ENCODE results near the gene FMN1.

- TF ChIP-seq EZH2 (IDR thresholded peaks at IDR 0.05; ENCODE audit: insufficient read depth, poor library complexity, severe bottlenecking) = no peak
- TF ChIP-seq EZH2phosphoT487 (IDR thresholded peaks at IDR 0.05; ENCODE audit: insufficient read depth, low read depth) = no peak
Observed at GRCh38 chr15:33190539-33190938, 4.0 kb downstream of the FMN1 start.
